Large intestine (tissue), 3 donors: ENCODE data around the gene RTN3. TPM values are rescaled to one million over a fixed set of nuclear protein-coding genes. Genes with fewer than 3 reads are reported as not detected.
"Not testable (repeated sequence)": the region's sequence is repeated elsewhere in the genome, so short reads cannot be mapped to it uniquely, and the experiment has no call there.

Source experiments
- DNase-seq, 2 donors: peaks; one replicate each; pipeline versions ENCODE4 v3.0.0 to v3.0.0-alpha.2; 2013
- H3K27ac ChIP-seq: one replicate; pipeline ENCODE4 v1.5.1; 2013; ENCODE audit warnings: low read length
- H3K27me3 ChIP-seq: 2 replicates; pipeline ENCODE4 v1.6.1; 2013; ENCODE audit warnings: low read length; ENCODE audit not compliant: control insufficient read depth, insufficient read depth
- H3K36me3 ChIP-seq: 2 replicates; pipeline ENCODE4 v1.6.1; 2013; ENCODE audit warnings: low read length; ENCODE audit not compliant: control insufficient read depth, insufficient read depth
- H3K4me1 ChIP-seq: one replicate; pipeline ENCODE4 v1.6.1; 2013; ENCODE audit warnings: low read length; ENCODE audit not compliant: control insufficient read depth, insufficient read depth
- H3K4me3 ChIP-seq: one replicate; pipeline ENCODE4 v1.5.1; 2013; ENCODE audit warnings: low read length
- H3K9me3 ChIP-seq: one replicate; pipeline ENCODE4 v1.6.1; 2013; ENCODE audit warnings: mild to moderate bottlenecking, low read depth, low read length, moderate library complexity; ENCODE audit not compliant: control insufficient read depth
- WGBS: methylation state at CpG from one replicate; pipeline ENCODE4 v1.1.5; 2013; ENCODE audit warnings: low lambda C conversion rate; ENCODE audit not compliant: insufficient coverage; 5-methylcytosine and 5-hydroxymethylcytosine counted together
- polyA plus RNA-seq: library from polyadenylated mRNA; unstranded; fragments of 120-200 nt; gene quantifications from one replicate; pipeline ENCODE4 v1.2.1, GENCODE V29; 2013

RTN3 gene
- polyA plus RNA-seq, 1 donor, result 103 TPM

- peaks cover 3% of the 10 kb centered on the region for H3K9me3 ChIP-seq
- H3K4me1 ChIP-seq, result peaks cover 32% of the 10 kb centered on the region
- H3K36me3 ChIP-seq, result peaks cover 15% of the 10 kb centered on the region
- no peaks in the 10 kb centered on the region for H3K27me3 ChIP-seq
- H3K4me3 ChIP-seq, result peak within 1 kb of the TSS; percentile 74
- peak within 1 kb of the TSS; percentile 70 for H3K27ac ChIP-seq
- peak; percentile 58 to 84 for DNase-seq
- WGBS, result no CpG with 5 or more reads among the region's 113 CpGs
These were observed 87.1 kb downstream of the RTN3 start, which contains the start of gene ZFTA for GRCh38 chr11:63768237-63769041. Gene ZFTA, minus strand, starts transcription at chr11:63768775. Its CDS starts 153 bp downstream, at chr11:63768622.

GRCh38 chr11:63769042-63769713 lies 87.9 kb downstream of the RTN3 start:
- Histone ChIP-seq H3K9me3 (peaks cover 3% of the 10 kb centered on the region), H3K4me3 (peak overlapping the region; percentile 58), H3K4me1 (peaks cover 28% of the 10 kb centered on the region), H3K27ac (peak overlapping the region; percentile 41), H3K27me3 (no peaks in the 10 kb centered on the region), H3K36me3 (peaks cover 15% of the 10 kb centered on the region)
- DNase-seq, result no peak
- WGBS, result no CpG with 5 or more reads among the region's 82 CpGs

GRCh38 chr11:63769714-63770455 lies 88.6 kb downstream of the RTN3 start:
- WGBS, result no CpG with 5 or more reads among the region's 35 CpGs
- peak overlapping the region; percentile 41 for H3K27ac ChIP-seq
- H3K4me1 ChIP-seq, result peaks cover 21% of the 10 kb centered on the region
- DNase-seq, result peak in 1 of 2 donors; percentile 72
- peaks cover 3% of the 10 kb centered on the region for H3K9me3 ChIP-seq
- peaks cover 9% of the 10 kb centered on the region for H3K36me3 ChIP-seq
- H3K27me3 ChIP-seq, result no peaks in the 10 kb centered on the region
- peak overlapping the region; percentile 58 for H3K4me3 ChIP-seq

- H3K27me3 ChIP-seq, result no peaks in the 10 kb centered on the region
- no peak overlapping the region for H3K27ac ChIP-seq
- DNase-seq, result no peak
- peaks cover 17% of the 10 kb centered on the region for H3K4me1 ChIP-seq
- no CpG with 5 or more reads among the region's 7 CpGs for WGBS
- H3K36me3 ChIP-seq, result peaks cover 5% of the 10 kb centered on the region
- H3K9me3 ChIP-seq, result peaks cover under 1% of the 10 kb centered on the region
- H3K4me3 ChIP-seq, result no peak overlapping the region
These were observed 89.5 kb downstream of the RTN3 start for GRCh38 chr11:63770763-63771162.

GRCh38 chr11:63771741-63772318 lies 90.5 kb downstream of the RTN3 start:
- not testable (repeated sequence) for H3K9me3 ChIP-seq, H3K36me3 ChIP-seq, H3K27me3 ChIP-seq, H3K27ac ChIP-seq, H3K4me1 ChIP-seq, DNase-seq, H3K4me3 ChIP-seq
- no CpG with 5 or more reads among the region's 2 CpGs for WGBS

- Histone ChIP-seq H3K27ac (no peak overlapping the region), H3K36me3 (no peaks in the 10 kb centered on the region), H3K27me3 (no peaks in the 10 kb centered on the region), H3K4me3 (no peak overlapping the region), H3K4me1 (peaks cover 1% of the 10 kb centered on the region), H3K9me3 (no peaks in the 10 kb centered on the region)
- no peak for DNase-seq
- WGBS, result no CpG with 5 or more reads among the region's 3 CpGs
These were observed 93.9 kb downstream of the RTN3 start for GRCh38 chr11:63775191-63775590.

- no peak for DNase-seq
- WGBS, result 70% methylated on average over 2 of the region's 2 CpGs
- Histone ChIP-seq H3K4me1 (no peaks in the 10 kb centered on the region), H3K4me3 (no peak overlapping the region), H3K27ac (no peak overlapping the region), H3K27me3 (no peaks in the 10 kb centered on the region), H3K36me3 (no peaks in the 10 kb centered on the region), H3K9me3 (no peaks in the 10 kb centered on the region)
These were observed 97.7 kb downstream of the RTN3 start for GRCh38 chr11:63779039-63779438.

- DNase-seq, result no peak
- Histone ChIP-seq H3K27me3 (no peaks in the 10 kb centered on the region), H3K4me3 (no peak overlapping the region), H3K9me3 (no peaks in the 10 kb centered on the region), H3K27ac (no peak overlapping the region), H3K4me1 (no peaks in the 10 kb centered on the region), H3K36me3 (no peaks in the 10 kb centered on the region)
- WGBS, result 80% methylated on average over 2 of the region's 6 CpGs
These were observed 101.4 kb downstream of the RTN3 start for GRCh38 chr11:63782749-63783148.

GRCh38 chr11:63783925-63784592 lies 102.8 kb downstream of the RTN3 start:
- H3K27ac ChIP-seq, result no peak overlapping the region
- no peaks in the 10 kb centered on the region for H3K36me3 ChIP-seq
- no peaks in the 10 kb centered on the region for H3K4me1 ChIP-seq
- H3K27me3 ChIP-seq, result no peaks in the 10 kb centered on the region
- WGBS, result no CpG with 5 or more reads among the region's 7 CpGs
- no peak for DNase-seq
- H3K9me3 ChIP-seq, result no peaks in the 10 kb centered on the region
- H3K4me3 ChIP-seq, result no peak overlapping the region
